ENCODE results near the gene FGF6.

DNA sequence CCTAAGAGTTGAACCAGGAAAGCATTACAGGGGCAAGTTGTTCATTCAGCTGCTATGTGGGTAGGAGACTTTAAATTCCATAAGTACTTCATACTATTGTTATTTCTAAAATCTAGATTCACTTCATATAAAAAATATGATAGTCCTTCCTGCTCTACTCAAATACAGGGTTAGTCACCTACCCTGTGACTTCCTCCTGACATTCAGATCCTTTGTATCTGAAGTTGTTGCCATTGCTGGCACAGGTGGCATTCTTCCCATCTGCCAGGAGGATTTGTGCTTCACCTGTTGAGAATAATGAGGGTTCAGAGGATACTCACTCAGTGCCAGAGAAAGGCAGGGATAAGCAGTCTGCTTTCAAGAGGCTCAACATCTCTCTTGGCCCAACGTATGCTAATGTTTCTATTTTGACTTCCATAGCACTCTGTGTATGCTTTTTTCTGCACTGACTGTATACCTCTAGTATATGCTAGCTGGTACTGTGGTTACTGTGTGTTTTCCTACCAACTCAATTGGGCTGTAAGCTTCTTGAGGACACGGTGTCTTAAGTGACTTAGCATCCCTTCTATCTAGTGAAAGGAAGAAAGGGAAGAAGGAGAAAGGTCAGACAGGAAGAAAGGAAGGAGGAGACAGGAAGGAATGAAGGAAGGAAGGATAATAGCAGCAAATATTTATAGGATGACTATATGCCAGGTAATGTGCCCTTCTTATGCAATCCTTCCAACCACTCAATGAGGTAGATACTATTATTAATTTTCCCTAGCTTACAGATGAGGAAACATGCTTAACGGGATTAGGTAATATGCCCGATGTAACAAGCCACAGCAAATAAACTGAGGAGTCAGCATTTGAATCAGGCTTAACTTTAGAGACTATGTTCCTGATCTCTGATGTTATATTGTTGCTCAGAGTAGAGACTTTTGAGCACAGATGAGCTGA is 38.5 kb upstream of the FGF6 start:
- TF ChIP-seq CTCF (conservative IDR thresholded peaks at IDR 0.05; ENCODE audit: low read depth in 2 of 2) (no peak), POLR2AphosphoS5 (IDR thresholded peaks at IDR 0.05; ENCODE audit: low read depth) (no peak)

Measured in GM23338 (cell line).